Smooth muscle cell (in vitro differentiated cells): ENCODE data around the gene BMP7. TPM values are rescaled to one million over a fixed set of nuclear protein-coding genes. Genes with fewer than 3 reads are reported as not detected.

Experiments used
- DNase-seq: peaks from one replicate; lab custom pipeline; 2025; ENCODE audit not compliant: unreplicated experiment; lab: John Stamatoyannopoulos, UW
- H2AFZ ChIP-seq: fragments of 200-600 bp; sonication (generic); 2 replicates; pipeline ENCODE4 v1.6.0; 2016; ENCODE audit warnings: antibody characterized with exemption, low read depth, mild to moderate bottlenecking
- H3F3A ChIP-seq: fragments of 200-600 bp; sonication (generic); 2 replicates; pipeline ENCODE4 v1.6.0; 2017; ENCODE audit warnings: antibody characterized with exemption, low read depth
- H3K27ac ChIP-seq: fragments of 200-600 bp; sonication (generic); 2 replicates; pipeline ENCODE4 v1.5.1; 2016; ENCODE audit warnings: low read depth, mild to moderate bottlenecking
- H3K27me3 ChIP-seq: fragments of 200-600 bp; sonication (generic); 2 replicates; pipeline ENCODE4 v1.6.1; 2016; ENCODE audit warnings: low read depth, mild to moderate bottlenecking
- H3K36me3 ChIP-seq: fragments of 200-600 bp; sonication (generic); 2 replicates; pipeline ENCODE4 v1.5.1; 2016; ENCODE audit warnings: low read depth
- H3K4me1 ChIP-seq: fragments of 200-600 bp; sonication (generic); 2 replicates; pipeline ENCODE4 v1.5.1; 2016; ENCODE audit warnings: low read depth
- H3K4me2 ChIP-seq: fragments of 200-600 bp; sonication (generic); 2 replicates; pipeline ENCODE4 v1.6.0; 2016; ENCODE audit warnings: mild to moderate bottlenecking
- H3K4me3 ChIP-seq: fragments of 200-600 bp; sonication (generic); 2 replicates; pipeline ENCODE4 v1.5.1; 2016; ENCODE audit warnings: mild to moderate bottlenecking
- H3K79me2 ChIP-seq: fragments of 200-600 bp; sonication (generic); 2 replicates; pipeline ENCODE4 v1.6.0; 2016; ENCODE audit warnings: low read depth, mild to moderate bottlenecking
- H3K9ac ChIP-seq: fragments of 200-600 bp; sonication (generic); 2 replicates; pipeline ENCODE4 v1.6.0; 2016; ENCODE audit warnings: low read depth
- H3K9me3 ChIP-seq: fragments of 200-600 bp; sonication (generic); replicated peaks from 2 replicates; pipeline ENCODE4 v1.5.1; 2016; ENCODE audit warnings: low read depth
- H4K20me1 ChIP-seq: fragments of 200-600 bp; sonication (generic); 2 replicates; pipeline ENCODE4 v1.6.0; 2016; ENCODE audit warnings: low read depth
- WGBS: methylation state at CpG from one replicate; pipeline ENCODE4 v1.1.7; 2016; ENCODE audit warnings: low lambda C conversion rate; 5-methylcytosine and 5-hydroxymethylcytosine counted together
- polyA plus RNA-seq: library from polyadenylated mRNA; unstranded; fragments of >200 nt; fragmentation: Nextera tagmentation; extraction: Ambion mirVana; gene quantifications from 2 replicates; pipeline ENCODE4 v1.2.1, GENCODE V29; 2016
- total RNA-seq: library from RNA; depleted of rRNA; stranded (reverse); fragments of >200 nt; gene quantifications from 2 replicates; pipeline ENCODE4 v1.2.3, GENCODE V29; 2014
- TF ChIP-seq, protein P1 (sequence below): fragments of 200-600 bp; sonication (generic); IDR thresholded peaks from 2 replicates; pipeline ENCODE4 v1.5.1; 2017; ENCODE audit warnings: borderline replicate concordance, mild to moderate bottlenecking, antibody characterized with exemption; ENCODE audit not compliant: insufficient read depth, poor library complexity, severe bottlenecking

The BMP7 gene
- total and polyA plus RNA-seq, 2 experiments from 2014 or later: 18.1 to 28.3 TPM

DNA sequence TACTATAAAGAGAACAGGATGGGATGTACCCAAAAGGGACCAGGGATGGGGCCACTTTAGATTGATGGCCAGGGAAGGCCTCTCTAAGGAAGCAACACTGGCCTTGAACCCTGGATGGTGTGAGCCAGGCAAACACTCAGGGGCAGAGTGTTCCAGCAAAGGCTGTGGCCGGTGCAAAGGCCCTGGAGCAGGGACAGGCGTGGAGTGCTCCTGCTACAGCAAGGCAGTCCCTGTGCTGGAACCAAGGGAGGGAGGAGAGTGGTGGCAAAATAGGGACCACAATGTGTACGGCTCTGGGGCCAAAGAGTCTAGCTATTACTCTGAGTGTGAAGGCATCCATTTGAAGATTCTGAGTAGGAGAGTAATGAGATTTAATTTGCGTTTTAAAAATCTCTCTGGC is 131.6 kb downstream of the BMP7 start:
- Histone ChIP-seq H3K9me3 (no peaks in the 10 kb centered on the region), H3K36me3 (no peaks in the 10 kb centered on the region), H3K9ac (no peak overlapping the region), H4K20me1 (no peaks in the 10 kb centered on the region), H3F3A (no peaks in the 10 kb centered on the region), H3K4me2 (no peak overlapping the region), H2AFZ (no peak overlapping the region), H3K27ac (no peak overlapping the region), H3K27me3 (no peaks in the 10 kb centered on the region), H3K4me1 (no peaks in the 10 kb centered on the region), H3K79me2 (no peaks in the 10 kb centered on the region), H3K4me3 (no peak overlapping the region)
- TF ChIP-seq, protein P1, sequence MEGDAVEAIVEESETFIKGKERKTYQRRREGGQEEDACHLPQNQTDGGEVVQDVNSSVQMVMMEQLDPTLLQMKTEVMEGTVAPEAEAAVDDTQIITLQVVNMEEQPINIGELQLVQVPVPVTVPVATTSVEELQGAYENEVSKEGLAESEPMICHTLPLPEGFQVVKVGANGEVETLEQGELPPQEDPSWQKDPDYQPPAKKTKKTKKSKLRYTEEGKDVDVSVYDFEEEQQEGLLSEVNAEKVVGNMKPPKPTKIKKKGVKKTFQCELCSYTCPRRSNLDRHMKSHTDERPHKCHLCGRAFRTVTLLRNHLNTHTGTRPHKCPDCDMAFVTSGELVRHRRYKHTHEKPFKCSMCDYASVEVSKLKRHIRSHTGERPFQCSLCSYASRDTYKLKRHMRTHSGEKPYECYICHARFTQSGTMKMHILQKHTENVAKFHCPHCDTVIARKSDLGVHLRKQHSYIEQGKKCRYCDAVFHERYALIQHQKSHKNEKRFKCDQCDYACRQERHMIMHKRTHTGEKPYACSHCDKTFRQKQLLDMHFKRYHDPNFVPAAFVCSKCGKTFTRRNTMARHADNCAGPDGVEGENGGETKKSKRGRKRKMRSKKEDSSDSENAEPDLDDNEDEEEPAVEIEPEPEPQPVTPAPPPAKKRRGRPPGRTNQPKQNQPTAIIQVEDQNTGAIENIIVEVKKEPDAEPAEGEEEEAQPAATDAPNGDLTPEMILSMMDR: no peak
- 98% methylated on average over 4 of the region's 4 CpGs for WGBS
- no peak for DNase-seq

DNA sequence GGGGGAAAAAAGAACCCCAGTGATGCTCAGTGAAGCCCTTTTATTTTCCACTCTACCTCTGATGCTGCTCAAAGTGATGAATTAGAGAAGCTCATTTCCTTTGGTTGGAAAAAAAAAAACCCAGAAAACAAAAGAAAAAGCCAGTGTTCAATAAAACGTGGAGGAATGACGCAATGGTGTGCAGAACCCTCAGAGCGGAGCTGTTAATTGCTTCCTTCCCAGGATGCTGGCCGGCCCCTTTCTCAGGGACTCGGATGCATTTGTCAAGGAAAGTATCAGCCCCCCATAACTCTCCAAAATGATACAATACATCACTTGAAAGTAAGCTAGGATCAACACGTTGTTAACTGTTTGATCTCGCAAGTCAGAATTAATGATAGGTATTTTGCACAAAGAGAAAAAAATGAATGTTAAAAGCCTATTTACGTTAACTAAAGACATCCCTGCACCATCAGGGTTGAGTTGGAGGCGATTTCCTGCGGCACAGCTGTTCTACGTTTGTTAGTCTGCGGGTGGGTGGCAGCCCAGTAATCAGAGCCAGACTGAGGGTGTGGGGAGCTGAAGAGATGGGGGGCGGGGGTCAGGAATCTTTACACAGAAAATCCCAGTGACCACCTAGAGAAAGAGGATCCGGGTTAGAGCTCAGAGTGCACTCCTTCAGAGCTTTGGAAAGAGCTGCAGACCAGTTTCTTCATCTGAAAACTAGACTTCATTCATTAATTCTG is 132.4 kb downstream of the BMP7 start:
- H3K4me1 ChIP-seq: no peaks in the 10 kb centered on the region
- no peak for DNase-seq
- H3K36me3 ChIP-seq: no peaks in the 10 kb centered on the region
- H3K79me2 ChIP-seq: no peaks in the 10 kb centered on the region
- H3K4me2 ChIP-seq: peak overlapping the region; percentile 7
- H4K20me1 ChIP-seq: no peaks in the 10 kb centered on the region
- H3K4me3 ChIP-seq: no peak overlapping the region
- 40% methylated on average over 14 of the region's 14 CpGs for WGBS
- H3F3A ChIP-seq: no peaks in the 10 kb centered on the region
- H3K27ac ChIP-seq: no peak overlapping the region
- no peaks in the 10 kb centered on the region for H3K27me3 ChIP-seq
- H2AFZ ChIP-seq: peak overlapping the region; percentile 44
- no peaks in the 10 kb centered on the region for H3K9me3 ChIP-seq
- H3K9ac ChIP-seq: no peak overlapping the region
- TF ChIP-seq, protein P1: no peak

DNA sequence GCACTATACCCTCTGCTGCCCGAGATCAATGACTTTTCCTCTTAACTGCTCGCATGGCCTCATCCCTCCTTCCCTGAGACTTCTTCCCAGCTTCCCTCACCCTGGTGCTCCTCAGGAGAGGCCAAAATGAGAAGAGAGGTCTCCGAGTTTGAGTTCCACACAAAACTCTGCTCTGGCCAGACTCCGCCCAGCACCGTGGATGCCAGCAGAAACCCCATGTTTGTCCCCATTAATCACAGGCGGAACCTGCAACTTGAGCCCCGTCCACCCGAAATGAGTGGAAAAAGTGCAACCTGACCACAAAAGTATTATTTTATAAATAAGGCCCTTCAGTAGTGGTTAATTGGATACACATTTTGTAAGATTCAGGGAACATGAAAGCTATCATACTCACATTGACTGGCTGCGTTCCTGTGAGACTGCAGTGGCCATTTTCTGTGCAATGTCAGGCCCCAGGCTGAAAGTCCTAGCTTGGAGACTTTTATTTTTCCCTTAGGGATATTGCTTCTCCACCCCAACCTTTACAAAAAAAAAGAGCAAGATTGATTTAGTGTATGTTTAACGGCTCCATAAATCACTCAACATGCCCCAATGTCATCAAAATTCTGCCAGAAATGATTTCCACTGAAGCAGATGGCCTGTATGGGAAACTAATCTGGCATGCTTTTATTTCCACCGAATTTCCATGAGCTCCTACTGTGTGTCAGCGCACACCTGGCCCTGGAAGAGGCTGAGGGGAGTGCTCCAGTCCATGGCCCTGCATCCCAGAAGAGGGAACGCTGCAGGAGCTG is 134.6 kb downstream of the BMP7 start:
- Histone ChIP-seq H3K27ac (no peak overlapping the region), H3K79me2 (no peaks in the 10 kb centered on the region), H3K4me3 (no peak overlapping the region), H3K9ac (no peak overlapping the region), H2AFZ (no peak overlapping the region), H3K36me3 (no peaks in the 10 kb centered on the region), H3K4me2 (no peak overlapping the region), H3K9me3 (no peaks in the 10 kb centered on the region), H3F3A (no peaks in the 10 kb centered on the region), H3K4me1 (peaks cover 14% of the 10 kb centered on the region), H3K27me3 (no peaks in the 10 kb centered on the region), H4K20me1 (no peaks in the 10 kb centered on the region)
- TF ChIP-seq, protein P1: no peak
- WGBS: 85% methylated on average over 13 of the region's 13 CpGs
- DNase-seq: no peak
